PC-9 (cell line): Measurements from ENCODE around the gene ECM2. TPM values are rescaled to one million over a fixed set of nuclear protein-coding genes. Genes with fewer than 3 reads are reported as not detected.

Source experiments
- BruUV-seq: library from RNA; stranded (reverse); fragments of 400-500 nt; replicated peaks from 2 replicates; lab custom pipeline; 2021; lab: Mats Ljungman, UMichigan
- CTCF ChIA-PET: fragments of 300-600 bp; sonication (Branson Sonifier 250); formaldehyde crosslinking; loops from one replicate; lab custom pipeline; 2022; ENCODE audit warnings: antibody characterized with exemption; lab: Charles Lee
- POLR2A ChIA-PET: fragments of 300-600 bp; sonication (Branson Sonifier 250); formaldehyde crosslinking; loops from one replicate; lab custom pipeline; 2022; ENCODE audit warnings: antibody characterized with exemption; ENCODE audit not compliant: unreplicated experiment; lab: Charles Lee
- DNase-seq, 2 experiments: peaks; one replicate each; pipeline versions ENCODE4 v3.0.0 to v3.0.0-alpha.2; 2015 to 2022; ENCODE audit warnings: mixed read lengths in 1 of 2
- H2AFZ ChIP-seq: fragments of 200-600 bp; sonication (generic); 2 replicates; pipeline ENCODE4 v1.8.1; 2017; ENCODE audit warnings: antibody characterized with exemption
- H3F3A ChIP-seq: fragments of 200-600 bp; sonication (generic); 2 replicates; pipeline ENCODE4 v1.8.1; 2017; ENCODE audit warnings: antibody characterized with exemption, mild to moderate bottlenecking, low read depth; ENCODE audit not compliant: insufficient read depth
- H3K27ac ChIP-seq: fragments of 200-600 bp; sonication (generic); 2 replicates; pipeline ENCODE4 v1.6.1; 2016; ENCODE audit warnings: mixed run types
- H3K27me3 ChIP-seq: fragments of 200-600 bp; sonication (generic); 2 replicates; pipeline ENCODE4 v1.6.1; 2016; ENCODE audit warnings: low read depth, mixed run types; ENCODE audit not compliant: insufficient read depth
- H3K36me3 ChIP-seq: fragments of 200-600 bp; sonication (generic); 2 replicates; pipeline ENCODE4 v1.6.1; 2016; ENCODE audit warnings: low read depth, mixed run types
- H3K4me1 ChIP-seq: fragments of 200-600 bp; sonication (generic); replicated peaks from 2 replicates; pipeline ENCODE4 v1.6.1; 2016; ENCODE audit warnings: mixed run types; ENCODE audit not compliant: insufficient read depth
- H3K4me2 ChIP-seq: fragments of 200-600 bp; sonication (generic); 2 replicates; pipeline ENCODE4 v1.6.1; 2017; ENCODE audit warnings: mixed run types
- H3K4me3 ChIP-seq: fragments of 200-600 bp; sonication (generic); 2 replicates; pipeline ENCODE4 v1.6.1; 2016; ENCODE audit warnings: mixed run types
- H3K79me2 ChIP-seq: fragments of 200-600 bp; sonication (generic); 2 replicates; pipeline ENCODE4 v1.6.1; 2017; ENCODE audit warnings: low read depth, mixed run types
- H3K9me2 ChIP-seq: fragments of 200-600 bp; sonication (generic); 2 replicates; pipeline ENCODE4 v1.8.1; 2017; ENCODE audit warnings: mild to moderate bottlenecking; ENCODE audit not compliant: insufficient read depth
- H3K9me3 ChIP-seq: fragments of 200-600 bp; sonication (generic); 2 replicates; pipeline ENCODE4 v1.8.1; 2016; ENCODE audit warnings: low read depth; ENCODE audit not compliant: insufficient read depth
- H4K20me1 ChIP-seq: fragments of 200-600 bp; sonication (generic); 2 replicates; pipeline ENCODE4 v1.8.1; 2017; ENCODE audit not compliant: insufficient read depth
- CTCF ChIP-seq: fragments of 200-600 bp; sonication (generic); conservative IDR thresholded peaks from 2 replicates; pipeline ENCODE4 v1.6.1; 2017; ENCODE audit warnings: mixed run types, antibody characterized with exemption, mild to moderate bottlenecking, moderate library complexity
- EZH2 ChIP-seq: fragments of 200-600 bp; sonication (generic); IDR thresholded peaks from 2 replicates; pipeline ENCODE4 v1.8.0; 2017; ENCODE audit warnings: antibody characterized with exemption, low read depth
- intact Hi-C: fragments of 100-400 bp; cut with micrococcal nuclease; formaldehyde crosslinking; loops from one replicate; pipeline ENCODE4 v1.10.0; 2022; ENCODE audit not compliant: unreplicated experiment
- total RNA-seq: library from RNA; stranded (reverse); gene quantifications from 2 replicates; pipeline ENCODE4 v1.2.3, GENCODE V29; 2021

ECM2 gene
- total RNA-seq, 1 experiment from 2014 or later: 3.1 TPM

- H3K27ac ChIP-seq: no peak overlapping the region
- no peak overlapping the region for H3K4me3 ChIP-seq
- no peak overlapping the region for H2AFZ ChIP-seq
- ChIA-PET CTCF (no interaction called here), POLR2A (interaction anchor here (0.5 kb wide), 1 partner anchor 1993 kb away, joined by 22 read pairs; no protein-coding TSS in a partner anchor)
- H3K9me3 ChIP-seq: peaks cover 4% of the 10 kb centered on the region; the same call in 1 of the 2 replicates
- H3K36me3 ChIP-seq: no peaks in the 10 kb centered on the region
- H3K9me2 ChIP-seq: no peaks in the 10 kb centered on the region
- BruUV-seq: no TSS peak
- no peaks in the 10 kb centered on the region for H4K20me1 ChIP-seq
- intact Hi-C loops: no loop called here
- no peaks in the 10 kb centered on the region for H3K79me2 ChIP-seq
- no peaks in the 10 kb centered on the region for H3K4me1 ChIP-seq
- no peaks in the 10 kb centered on the region for H3K27me3 ChIP-seq
- H3K4me2 ChIP-seq: no peak overlapping the region
- H3F3A ChIP-seq: no peaks in the 10 kb centered on the region
- no peak for DNase-seq
- TF ChIP-seq CTCF: no peak
- TF ChIP-seq EZH2: no peak
Observed at GRCh38 chr9:92543972-92544371, 8.2 kb upstream of the ECM2 start.

GRCh38 chr9:92538541-92538940 is 2.8 kb upstream of the ECM2 start:
- no TSS peak for BruUV-seq
- no peak for DNase-seq
- Histone ChIP-seq H3K79me2 (no peaks in the 10 kb centered on the region), H3F3A (no peaks in the 10 kb centered on the region), H3K9me3 (peaks cover 4% of the 10 kb centered on the region; the same call in 1 of the 2 replicates), H3K4me3 (no peak overlapping the region), H3K4me2 (no peak overlapping the region), H2AFZ (no peak overlapping the region), H3K27ac (no peak overlapping the region), H4K20me1 (no peaks in the 10 kb centered on the region), H3K9me2 (no peaks in the 10 kb centered on the region), H3K36me3 (no peaks in the 10 kb centered on the region), H3K4me1 (no peaks in the 10 kb centered on the region), H3K27me3 (no peaks in the 10 kb centered on the region)
- intact Hi-C loops: no loop called here
- ChIA-PET POLR2A (no interaction called here), CTCF (no interaction called here)
- no peak for TF ChIP-seq CTCF
- TF ChIP-seq EZH2: no peak

- Histone ChIP-seq H3K27ac (no peak overlapping the region), H3K27me3 (no peaks in the 10 kb centered on the region), H4K20me1 (no peaks in the 10 kb centered on the region), H2AFZ (no peak overlapping the region), H3K9me3 (no peaks in the 10 kb centered on the region), H3K4me1 (no peaks in the 10 kb centered on the region), H3K9me2 (no peaks in the 10 kb centered on the region), H3K36me3 (no peaks in the 10 kb centered on the region), H3K79me2 (no peaks in the 10 kb centered on the region), H3K4me2 (no peak overlapping the region), H3K4me3 (no peak overlapping the region), H3F3A (no peaks in the 10 kb centered on the region)
- DNase-seq: no peak
- no TSS peak for BruUV-seq
- intact Hi-C loops: no loop called here
- ChIA-PET POLR2A (interaction anchor here (0.6 kb wide), 1 partner anchor 163 kb away, joined by 3 read pairs; no protein-coding TSS in a partner anchor), CTCF (no interaction called here)
- TF ChIP-seq CTCF (no peak), EZH2 (no peak)
Observed at GRCh38 chr9:92534674-92535073, 1.1 kb downstream of the ECM2 start.
